ENCODE data around the gene CTIF. TPM values are rescaled to one million over a fixed set of nuclear protein-coding genes. Genes with fewer than 3 reads are reported as not detected.

CTIF gene
- total and polyA plus RNA-seq, 4 donors, result 10.6 to 26.7 (median 12.3) TPM

GRCh38 chr18:48683661-48684060, 144.8 kb downstream of the CTIF start:
- H3K36me3 ChIP-seq (ENCODE audit: control insufficient read depth in 4 of 4, insufficient read depth in 3 of 4, low read depth in 1 of 4, low read length in 3 of 4), result peaks cover 0 to 15% (median 4%) of the 10 kb centered on the region in 4 donors
- no peaks in the 10 kb centered on the region for H3K9me3 ChIP-seq (ENCODE audit: control insufficient read depth in 4 of 4, low read length in 3 of 4)
- no peak overlapping the region for H3K9ac ChIP-seq (ENCODE audit: low read depth in 1 of 2, low read length in 2 of 2)
- no peak overlapping the region for H3K27ac ChIP-seq (ENCODE audit: low read depth in 1 of 2, low read length in 2 of 2)
- H3K4me3 ChIP-seq (ENCODE audit: low read depth in 1 of 3, low read length in 3 of 3), result no peak overlapping the region
- no peaks in the 10 kb centered on the region for H3K4me1 ChIP-seq (ENCODE audit: control insufficient read depth in 4 of 4, insufficient read depth in 4 of 4, low read length in 3 of 4)
- no peak for TF ChIP-seq SP1 (IDR thresholded peaks at IDR 0.05)
- TF ChIP-seq JUND (IDR thresholded peaks at IDR 0.05), result no peak
- no peak for TF ChIP-seq ATF3 (IDR thresholded peaks at IDR 0.05)
- TF ChIP-seq YY1 (IDR thresholded peaks at IDR 0.05), result no peak
- no peak for TF ChIP-seq EGR1 (IDR thresholded peaks at IDR 0.05; ENCODE audit: low read depth in 2 of 2)
- no peak for TF ChIP-seq MAX (IDR thresholded peaks at IDR 0.05)
- TF ChIP-seq FOXA2 (IDR thresholded peaks at IDR 0.05), result no peak
- no peak for TF ChIP-seq TAF1 (conservative IDR thresholded peaks at IDR 0.05)
- TF ChIP-seq FOXA1 (IDR thresholded peaks at IDR 0.05), result no peak
- no peak for TF ChIP-seq RAD21 (IDR thresholded peaks at IDR 0.05)
- TF ChIP-seq NR2F2 (IDR thresholded peaks at IDR 0.05), result no peak
- TF ChIP-seq CTCF (IDR thresholded peaks at IDR 0.05; ENCODE audit: low read depth, low read length, missing input control), result no peak
- no peak for TF ChIP-seq GABPA (IDR thresholded peaks at IDR 0.05 in 1 of 2, conservative IDR thresholded peaks at IDR 0.05 in 1 of 2)
- no peak for TF ChIP-seq HNF4G (IDR thresholded peaks at IDR 0.05)
- no peak for TF ChIP-seq HNF4A (conservative IDR thresholded peaks at IDR 0.05)
- 97% methylated on average over 4 of the region's 4 CpGs for WGBS
- no peak for DNase-seq (ENCODE audit: low spot score)
- no peaks in the 10 kb centered on the region for H3K27me3 ChIP-seq (ENCODE audit: control insufficient read depth in 4 of 4, insufficient read depth in 4 of 4, low read length in 3 of 4)

DNA sequence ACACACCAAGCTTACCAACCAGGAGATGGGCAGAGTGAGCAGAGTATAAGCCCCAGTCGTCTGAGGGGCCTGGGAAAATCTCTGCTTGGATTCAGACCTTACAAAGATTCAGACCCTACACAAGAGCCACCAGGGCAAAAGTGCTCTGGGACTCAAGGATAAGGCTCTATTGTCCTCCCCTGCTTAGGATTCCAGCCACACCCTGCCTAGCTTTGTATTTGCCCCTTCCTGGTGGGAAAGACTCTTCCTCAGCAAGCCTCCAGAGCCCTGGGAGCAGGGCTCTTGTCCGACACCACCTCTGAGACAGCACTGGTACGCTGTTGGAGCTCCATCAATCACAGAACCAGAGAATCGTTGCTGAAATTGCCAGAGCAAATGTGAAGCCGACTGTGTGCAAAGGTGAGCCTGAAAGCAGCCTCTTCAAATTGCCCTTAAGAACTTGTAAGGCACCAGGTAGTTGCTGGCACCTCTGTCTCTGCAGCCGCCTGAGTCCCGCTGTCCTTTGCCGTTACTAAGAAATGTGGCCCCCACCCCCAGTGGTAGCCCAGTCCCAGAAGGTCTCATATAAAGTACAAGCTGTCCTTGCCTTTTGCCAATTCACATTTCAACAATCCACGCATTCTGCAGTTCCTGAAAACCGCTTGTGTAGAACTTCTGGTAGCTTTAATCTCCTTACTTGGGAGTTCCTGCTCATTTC, 148.7 kb downstream of the CTIF start:
- H3K9me3 ChIP-seq (ENCODE audit: control insufficient read depth in 4 of 4, low read length in 3 of 4), result no peaks in the 10 kb centered on the region
- no peak overlapping the region for H3K4me3 ChIP-seq (ENCODE audit: low read depth in 1 of 3, low read length in 3 of 3)
- peaks cover 0 to 22% (median 4%) of the 10 kb centered on the region in 4 donors for H3K36me3 ChIP-seq (ENCODE audit: control insufficient read depth in 4 of 4, insufficient read depth in 3 of 4, low read depth in 1 of 4, low read length in 3 of 4)
- 85% methylated on average over 10 of the region's 10 CpGs for WGBS
- H3K9ac ChIP-seq (ENCODE audit: low read depth in 1 of 2, low read length in 2 of 2), result no peak overlapping the region
- H3K27ac ChIP-seq (ENCODE audit: low read depth in 1 of 2, low read length in 2 of 2), result no peak overlapping the region
- no peak for TF ChIP-seq SP1 (IDR thresholded peaks at IDR 0.05)
- no peak for TF ChIP-seq EGR1 (IDR thresholded peaks at IDR 0.05; ENCODE audit: low read depth in 2 of 2)
- no peak for DNase-seq (ENCODE audit: low spot score)
- no peaks in the 10 kb centered on the region for H3K4me1 ChIP-seq (ENCODE audit: control insufficient read depth in 4 of 4, insufficient read depth in 4 of 4, low read length in 3 of 4)
- H3K27me3 ChIP-seq (ENCODE audit: control insufficient read depth in 4 of 4, insufficient read depth in 4 of 4, low read length in 3 of 4), result no peaks in the 10 kb centered on the region

- DNase-seq (ENCODE audit: low spot score), result no peak
- Histone ChIP-seq H3K36me3 (ENCODE audit: control insufficient read depth in 4 of 4, insufficient read depth in 3 of 4, low read depth in 1 of 4, low read length in 3 of 4) (peaks cover 0 to 18% (median 3%) of the 10 kb centered on the region in 4 donors), H3K9ac (ENCODE audit: low read depth in 1 of 2, low read length in 2 of 2) (no peak overlapping the region), H3K4me3 (ENCODE audit: low read depth in 1 of 3, low read length in 3 of 3) (no peak overlapping the region), H3K27ac (ENCODE audit: low read depth in 1 of 2, low read length in 2 of 2) (no peak overlapping the region), H3K4me1 (ENCODE audit: control insufficient read depth in 4 of 4, insufficient read depth in 4 of 4, low read length in 3 of 4) (no peaks in the 10 kb centered on the region), H3K27me3 (ENCODE audit: control insufficient read depth in 4 of 4, insufficient read depth in 4 of 4, low read length in 3 of 4) (no peaks in the 10 kb centered on the region), H3K9me3 (ENCODE audit: control insufficient read depth in 4 of 4, low read length in 3 of 4) (no peaks in the 10 kb centered on the region)
- 94% methylated on average over 9 of the region's 9 CpGs for WGBS
- TF ChIP-seq TAF1 (conservative IDR thresholded peaks at IDR 0.05) (no peak), RXRA (IDR thresholded peaks at IDR 0.05) (no peak), REST (IDR thresholded peaks at IDR 0.05) (no peak), NR2F2 (IDR thresholded peaks at IDR 0.05) (no peak), RAD21 (IDR thresholded peaks at IDR 0.05) (no peak), ATF3 (IDR thresholded peaks at IDR 0.05) (no peak), FOXA2 (IDR thresholded peaks at IDR 0.05) (no peak), CTCF (IDR thresholded peaks at IDR 0.05; ENCODE audit: low read depth, low read length, missing input control) (no peak), FOXA1 (IDR thresholded peaks at IDR 0.05) (no peak), GABPA (IDR thresholded peaks at IDR 0.05 in 1 of 2, conservative IDR thresholded peaks at IDR 0.05 in 1 of 2) (no peak), EGR1 (IDR thresholded peaks at IDR 0.05; ENCODE audit: low read depth in 2 of 2) (no peak), MAX (IDR thresholded peaks at IDR 0.05) (no peak), HNF4A (conservative IDR thresholded peaks at IDR 0.05) (no peak), YY1 (IDR thresholded peaks at IDR 0.05) (no peak), JUND (IDR thresholded peaks at IDR 0.05) (no peak)
Observed at GRCh38 chr18:48688961-48689360, 150.1 kb downstream of the CTIF start.

All from liver (tissue), 9 donors.